RPMI8226 (cell line): ENCODE measurements around the gene C19orf33.

Experiments
- DNase-seq: peaks from one replicate; pipeline ENCODE4 v3.0.0-alpha.2; 2015

C19orf33 gene

GRCh38 chr19:38346837-38347236, 42.8 kb downstream of the C19orf33 start:
- no peak for DNase-seq

GRCh38 chr19:38350883-38351282, 46.8 kb downstream of the C19orf33 start:
- no peak for DNase-seq

- DNase-seq: no peak
Measured at GRCh38 chr19:38351865-38352395, 47.9 kb downstream of the C19orf33 start.

- DNase-seq: no peak
Measured at GRCh38 chr19:38352611-38353010, 48.6 kb downstream of the C19orf33 start.
